Activated CD4-positive, alpha-beta T cell treated with anti-CD3 and anti-CD28 coated beads, Interleukin-2, Interleukin-6, amounts not matched to agents 100 ng/mL and 50 ng/mL, durations not matched to agents 16 hours and 8 hours (primary cell): ENCODE measurements around the gene SINHCAF.

Experiments
- DNase-seq: peaks from one replicate; pipeline ENCODE4 v3.0.0-alpha.2; 2020

The SINHCAF gene

DNA sequence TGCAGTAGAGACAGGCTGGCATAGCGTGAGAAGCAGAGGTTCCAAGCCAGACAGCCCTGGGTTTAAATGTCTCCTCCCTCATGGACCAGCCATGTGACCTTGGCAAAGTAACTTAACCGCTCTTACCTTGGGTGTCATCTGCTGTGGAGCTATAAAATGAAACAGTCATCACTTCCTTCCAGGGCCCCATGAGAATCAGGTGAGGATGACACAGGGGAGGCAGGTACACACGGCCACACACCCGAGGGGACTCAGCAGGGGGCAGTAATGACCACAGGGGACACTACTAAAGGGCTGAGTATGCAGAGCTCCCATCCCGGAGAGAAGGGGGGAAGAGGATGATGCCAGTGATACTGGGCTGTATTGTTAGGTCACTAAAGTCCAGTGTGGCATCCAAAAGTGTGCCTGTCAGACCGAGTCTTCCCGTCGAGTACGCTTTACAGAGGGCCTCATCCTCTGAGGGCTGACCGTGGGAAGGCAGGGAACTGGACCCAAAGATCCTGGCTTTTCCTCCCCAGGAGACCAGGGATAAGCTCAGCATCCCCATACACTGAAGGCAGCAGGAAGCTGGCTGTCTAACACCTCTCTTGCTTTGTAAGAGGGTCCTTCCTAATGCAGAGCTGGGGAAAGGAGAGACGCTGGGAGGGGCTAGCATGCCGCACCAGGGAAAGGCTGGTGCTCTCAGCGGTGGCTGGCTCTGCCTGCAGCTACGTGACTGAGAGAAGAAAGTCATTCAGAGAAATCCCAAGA is 94.2 kb downstream of the SINHCAF start:
- DNase-seq, result no peak
